LNCAP (cell line): ENCODE results near the gene KATNB1.

Source experiments
- TF ChIP-seq, protein P1 (sequence below): fragments of 450-650 bp; IDR thresholded peaks from 2 replicates; pipeline ENCODE4 v1.5.1; 2017; ENCODE audit warnings: mild to moderate bottlenecking

Gene KATNB1

GRCh38 chr16:57783883-57784282, 48.3 kb downstream of the KATNB1 start:
- TF ChIP-seq, protein P1, sequence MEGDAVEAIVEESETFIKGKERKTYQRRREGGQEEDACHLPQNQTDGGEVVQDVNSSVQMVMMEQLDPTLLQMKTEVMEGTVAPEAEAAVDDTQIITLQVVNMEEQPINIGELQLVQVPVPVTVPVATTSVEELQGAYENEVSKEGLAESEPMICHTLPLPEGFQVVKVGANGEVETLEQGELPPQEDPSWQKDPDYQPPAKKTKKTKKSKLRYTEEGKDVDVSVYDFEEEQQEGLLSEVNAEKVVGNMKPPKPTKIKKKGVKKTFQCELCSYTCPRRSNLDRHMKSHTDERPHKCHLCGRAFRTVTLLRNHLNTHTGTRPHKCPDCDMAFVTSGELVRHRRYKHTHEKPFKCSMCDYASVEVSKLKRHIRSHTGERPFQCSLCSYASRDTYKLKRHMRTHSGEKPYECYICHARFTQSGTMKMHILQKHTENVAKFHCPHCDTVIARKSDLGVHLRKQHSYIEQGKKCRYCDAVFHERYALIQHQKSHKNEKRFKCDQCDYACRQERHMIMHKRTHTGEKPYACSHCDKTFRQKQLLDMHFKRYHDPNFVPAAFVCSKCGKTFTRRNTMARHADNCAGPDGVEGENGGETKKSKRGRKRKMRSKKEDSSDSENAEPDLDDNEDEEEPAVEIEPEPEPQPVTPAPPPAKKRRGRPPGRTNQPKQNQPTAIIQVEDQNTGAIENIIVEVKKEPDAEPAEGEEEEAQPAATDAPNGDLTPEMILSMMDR = no peak

DNA sequence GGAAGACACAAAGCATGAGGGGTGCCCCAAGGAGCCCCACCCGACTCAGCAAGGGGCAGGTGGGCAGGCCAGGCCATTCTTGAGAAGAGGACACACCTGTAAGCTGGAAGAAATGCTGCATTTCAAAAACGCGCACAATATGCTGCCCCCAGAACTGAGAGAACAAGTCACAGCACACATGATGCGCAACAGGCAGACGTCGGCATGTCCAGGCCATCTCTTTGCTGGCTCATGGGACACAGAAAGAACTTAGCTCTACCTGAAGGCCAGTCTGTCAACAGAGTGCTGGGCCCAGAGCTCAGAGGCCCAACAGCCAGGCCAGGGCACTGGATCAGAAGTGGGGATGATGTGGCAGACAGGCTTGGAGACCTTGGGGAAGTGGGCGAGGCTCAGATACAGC, 48.8 kb downstream of the KATNB1 start:
- TF ChIP-seq, protein P1 = no peak

DNA sequence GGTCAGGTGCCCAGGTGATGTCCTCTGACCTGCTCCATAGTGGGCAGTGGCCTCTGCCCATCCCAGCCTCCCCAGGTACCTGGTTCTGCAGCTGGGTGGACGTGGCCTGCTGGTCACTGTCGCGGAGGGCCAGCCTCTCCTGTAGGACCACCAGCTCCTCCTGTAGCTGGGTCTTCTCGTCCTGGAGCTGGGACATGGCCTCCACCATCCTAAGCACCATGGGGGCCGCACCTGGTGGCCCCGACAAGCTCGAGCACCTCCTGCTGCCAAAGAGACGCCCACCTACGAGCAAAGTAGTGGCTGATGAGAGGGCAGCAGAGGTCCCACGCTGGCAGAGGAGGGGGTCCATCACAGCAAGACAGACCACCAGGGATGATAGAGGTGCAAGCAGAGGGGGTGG, 49.8 kb downstream of the KATNB1 start:
- TF ChIP-seq, protein P1 = no peak

DNA sequence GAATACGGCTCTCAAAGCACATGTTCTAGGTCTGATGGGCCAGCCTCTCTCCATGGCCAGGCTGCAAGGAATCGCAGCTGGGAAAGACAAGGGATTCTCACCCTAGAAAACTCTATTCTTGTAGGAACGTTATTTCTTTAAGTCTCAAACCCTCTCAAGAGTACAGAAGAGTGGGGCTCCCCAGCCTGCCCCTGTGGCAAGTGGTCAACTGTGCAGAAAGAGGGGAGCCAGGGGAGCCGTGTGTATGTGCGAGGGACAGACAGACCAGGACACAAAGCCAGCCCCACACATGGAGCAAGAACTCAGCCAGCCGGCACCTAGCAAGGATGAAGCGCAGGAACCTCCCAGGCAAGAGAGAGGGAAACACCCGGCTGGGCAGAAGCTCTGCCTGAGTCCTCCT, 50.4 kb downstream of the KATNB1 start:
- TF ChIP-seq, protein P1 = no peak

GRCh38 chr16:57786632-57787518, 51.3 kb downstream of the KATNB1 start:
- TF ChIP-seq, protein P1 = no peak

DNA sequence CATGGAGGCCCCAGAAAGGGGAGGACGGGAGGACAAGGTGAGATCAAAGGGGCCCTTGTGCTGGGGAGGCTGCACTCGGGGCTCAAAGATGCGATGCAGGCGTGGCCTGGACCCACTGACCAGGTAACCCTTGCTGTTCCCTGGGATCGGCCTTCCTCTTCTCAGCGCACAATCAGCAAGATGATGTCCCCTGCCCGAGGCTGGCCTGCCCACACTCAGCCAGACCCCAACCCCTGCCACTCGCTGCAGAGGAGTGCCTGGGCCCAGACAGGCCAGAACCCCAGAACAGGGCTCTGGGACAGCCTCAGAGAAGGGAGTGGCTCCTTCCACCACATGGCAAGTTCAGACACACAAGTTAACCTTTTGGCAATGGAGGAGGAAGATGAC, 51.9 kb downstream of the KATNB1 start:
- TF ChIP-seq, protein P1 = no peak

DNA sequence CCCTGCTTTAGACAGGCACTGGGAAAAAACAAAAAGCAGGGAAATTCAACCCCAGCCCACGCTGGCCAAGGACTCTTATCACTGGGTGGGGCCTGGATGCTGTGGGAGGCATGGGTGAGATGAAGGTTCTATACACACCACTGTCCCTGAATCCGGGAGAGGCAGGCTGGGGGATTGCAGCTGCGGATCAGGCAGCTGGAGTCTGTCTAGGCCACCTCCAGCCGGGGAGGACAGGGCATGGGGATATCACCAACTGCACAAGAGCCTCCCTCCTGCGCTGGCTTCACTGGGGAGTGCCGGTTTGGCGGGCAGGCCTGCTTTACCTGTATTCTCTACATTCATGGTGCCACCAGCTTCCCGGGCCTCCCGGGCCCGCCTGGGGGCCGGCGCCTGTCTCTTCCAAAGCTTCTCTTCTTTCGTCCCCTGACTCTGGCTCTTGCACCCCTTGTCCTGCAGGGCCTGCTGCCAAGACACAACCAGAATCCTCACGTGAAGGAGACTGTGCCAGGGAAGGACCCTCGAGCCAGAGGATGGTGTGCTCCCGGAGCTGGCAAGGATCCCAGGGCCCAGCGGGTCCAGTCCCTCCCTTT, 52.8 kb downstream of the KATNB1 start:
- TF ChIP-seq, protein P1 = no peak
